Small intestine (tissue), 7 donors: ENCODE results near the gene SPNS2. TPM values are rescaled to one million over a fixed set of nuclear protein-coding genes. Genes with fewer than 3 reads are reported as not detected.

Experiments
- DNase-seq, 2 donors: peaks; one replicate each; pipeline versions ENCODE4 v3.0.0 to v3.0.0-alpha.2; 2013
- FAIRE-seq: peaks from 2 replicates; lab custom pipeline; 2012; peaks lifted over from hg19 to GRCh38; lab: Jason Lieb, UNC
- H3K27ac ChIP-seq, 3 donors: one replicate each; pipeline ENCODE4 v1.5.1; 2013; ENCODE audit warnings: low read length in 2 of 3, mild to moderate bottlenecking in 2 of 3, control low read depth in 1 of 3, inconsistent platforms in 1 of 3, low read depth in 1 of 3, moderate library complexity in 1 of 3
- H3K27me3 ChIP-seq, 3 donors: one replicate each; pipeline ENCODE4 v1.6.1; 2013; ENCODE audit warnings: low read length in 3 of 3, inconsistent platforms in 1 of 3; ENCODE audit not compliant: control insufficient read depth in 3 of 3, insufficient read depth in 3 of 3
- H3K36me3 ChIP-seq, 3 donors: one replicate each; pipeline ENCODE4 v1.6.1; 2013; ENCODE audit warnings: low read length in 3 of 3, inconsistent platforms in 1 of 3, low read depth in 1 of 3, mild to moderate bottlenecking in 1 of 3, moderate library complexity in 1 of 3; ENCODE audit not compliant: control insufficient read depth in 3 of 3, insufficient read depth in 2 of 3
- H3K4me1 ChIP-seq, 3 donors: one replicate each; pipeline ENCODE4 v1.6.1; 2013; ENCODE audit warnings: low read length in 2 of 3, inconsistent platforms in 1 of 3, low read depth in 1 of 3, mild to moderate bottlenecking in 1 of 3, moderate library complexity in 1 of 3; ENCODE audit not compliant: control insufficient read depth in 3 of 3, insufficient read depth in 2 of 3
- H3K4me3 ChIP-seq, 3 donors: one replicate each; pipeline ENCODE4 v1.5.1; 2013; ENCODE audit warnings: low read length in 3 of 3, control low read depth in 1 of 3, inconsistent platforms in 1 of 3, low read depth in 1 of 3, mild to moderate bottlenecking in 1 of 3, moderate library complexity in 1 of 3
- H3K9me3 ChIP-seq, 2 donors: one replicate each; pipeline ENCODE4 v1.6.1; 2013; ENCODE audit warnings: low read depth in 1 of 2, low read length in 1 of 2; ENCODE audit not compliant: control insufficient read depth in 2 of 2, insufficient read depth in 1 of 2
- WGBS, 3 donors: extraction: QIAGEN DNeasy Blood & Tissue Kit; methylation state at CpG; one replicate each; pipeline ENCODE4 v1.1.7; 2013; 5-methylcytosine and 5-hydroxymethylcytosine counted together
- polyA plus RNA-seq, 4 donors: library from polyadenylated mRNA; stranded (reverse) in 3 of 4; unstranded in 1 of 4; fragments of 200-250 nt in 3 of 4; fragments of 120-200 nt in 1 of 4; gene quantifications; one replicate each; pipeline versions ENCODE4 v1.2.1 to v1.2.3, GENCODE V29; 2013
- donor health status: healthy with polysubstance abuse.
- donor health status: control.
- donor health status: control.
- donor health status: Bipolar disorder and iron deficiency.
- donor health status: healthy.

SPNS2 gene
- polyA plus RNA-seq, 4 donors = 6.3 to 37.3 (median 22.3) TPM

GRCh38 chr17:4527566-4528125 lies 29.0 kb downstream of the SPNS2 start:
- H3K27ac ChIP-seq = peak overlapping the region in 1 of 3 donors; percentile 46
- no peaks in the 10 kb centered on the region for H3K4me1 ChIP-seq
- H3K9me3 ChIP-seq = no peaks in the 10 kb centered on the region
- no peaks in the 10 kb centered on the region for H3K27me3 ChIP-seq
- WGBS, 3 donors = 72 to 86% (median 83%) methylated on average over 12 of the region's 12 CpGs
- peaks cover 0 to 50% (median 0%) of the 10 kb centered on the region in 3 donors for H3K36me3 ChIP-seq
- no peak overlapping the region for H3K4me3 ChIP-seq
- DNase-seq (no peak), FAIRE-seq (no peak)

DNA sequence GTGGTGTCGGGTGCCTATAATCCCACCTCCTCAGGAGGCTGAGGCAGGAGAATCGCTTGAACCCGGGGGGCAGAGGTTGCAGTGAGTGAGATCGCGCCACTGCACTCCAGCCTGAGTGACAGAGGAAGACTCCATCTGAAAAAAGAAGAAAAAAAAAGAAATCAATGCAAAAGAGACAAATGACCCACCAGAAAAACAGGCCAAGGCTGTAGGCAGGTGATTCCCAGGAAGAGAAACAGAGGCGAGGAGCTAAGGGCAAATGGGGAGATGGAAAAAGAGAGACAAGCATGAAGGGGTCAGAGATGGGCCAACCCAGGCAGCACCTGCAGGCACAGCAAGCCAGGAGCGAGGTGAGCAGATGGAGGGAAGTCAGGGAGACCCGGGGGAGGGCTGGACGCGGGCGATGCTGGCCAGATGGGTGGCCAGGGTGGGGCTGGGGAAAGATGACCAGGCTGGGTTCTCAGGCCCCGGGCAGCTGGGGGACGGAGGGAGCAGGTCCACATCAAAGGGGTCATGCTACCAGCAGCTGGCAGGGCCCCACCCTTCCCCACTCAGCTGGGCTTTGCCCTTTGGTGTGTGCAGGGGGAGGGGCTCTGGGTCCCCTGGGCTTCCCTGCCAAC lies 31.0 kb downstream of the SPNS2 start:
- H3K9me3 ChIP-seq = no peaks in the 10 kb centered on the region
- FAIRE-seq (no peak), DNase-seq (no peak)
- no peaks in the 10 kb centered on the region for H3K27me3 ChIP-seq
- H3K4me3 ChIP-seq = no peak overlapping the region
- H3K4me1 ChIP-seq = peaks cover 0 to 10% (median 0%) of the 10 kb centered on the region in 3 donors
- peak overlapping the region in 1 of 3 donors; percentile 73 for H3K27ac ChIP-seq
- 76 to 86% (median 80%) methylated on average over 10 to 13 of the region's 13 CpGs for WGBS, 3 donors
- H3K36me3 ChIP-seq = peaks cover 0 to 65% (median 0%) of the 10 kb centered on the region in 3 donors

DNA sequence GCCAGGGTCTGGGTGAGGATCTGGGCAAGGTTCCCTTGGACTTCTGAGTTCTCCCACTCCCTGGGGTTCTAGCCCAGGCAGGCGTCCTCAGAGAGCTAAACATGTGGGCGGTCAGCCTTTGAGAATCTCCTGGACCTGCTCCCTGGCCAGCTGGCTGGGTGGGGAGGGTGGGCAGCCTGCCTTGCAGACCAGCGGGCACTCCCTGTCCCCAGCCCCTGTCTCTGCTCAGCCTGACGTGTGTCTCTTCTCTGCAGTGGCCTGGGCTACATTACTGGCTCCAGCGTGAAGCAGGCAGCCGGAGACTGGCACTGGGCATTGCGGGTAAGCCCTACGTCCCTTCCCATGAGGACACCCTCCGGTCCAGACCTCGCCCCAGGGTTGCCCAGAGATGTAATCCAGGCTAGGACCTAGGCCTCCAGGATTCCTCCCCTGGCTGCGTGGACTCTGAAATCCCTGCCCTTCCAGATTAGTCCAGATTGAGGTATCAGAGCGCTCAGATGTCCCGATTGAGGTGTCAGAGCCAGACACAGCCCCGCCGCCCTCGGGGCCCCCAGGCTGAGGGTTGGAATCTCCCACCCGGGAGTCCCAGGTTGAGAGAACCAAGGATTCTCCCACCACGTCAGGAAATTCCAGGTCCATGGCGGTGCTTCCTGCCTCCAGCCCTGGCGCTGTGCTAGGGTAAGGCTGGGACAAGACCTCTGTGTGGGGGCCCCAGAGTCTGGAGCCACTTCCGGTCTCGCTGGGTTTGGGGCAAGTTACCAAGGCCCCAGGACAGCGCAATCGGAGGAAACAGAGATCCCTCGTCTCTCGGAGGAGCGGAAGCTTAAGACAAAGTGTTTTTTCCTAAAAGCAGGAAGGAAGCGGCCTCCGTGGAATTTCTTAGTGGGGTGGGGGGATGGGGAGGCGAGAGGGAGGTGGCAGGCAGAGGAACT lies 32.4 kb downstream of the SPNS2 start:
- Histone ChIP-seq H3K27ac (peak overlapping the region in 1 of 3 donors; percentile 73), H3K9me3 (no peaks in the 10 kb centered on the region), H3K4me1 (peaks cover 0 to 16% (median 0%) of the 10 kb centered on the region in 3 donors), H3K36me3 (peaks cover 0 to 62% (median 0%) of the 10 kb centered on the region in 3 donors), H3K4me3 (no peak overlapping the region), H3K27me3 (no peaks in the 10 kb centered on the region)
- FAIRE-seq (no peak), DNase-seq (no peak)
- 73 to 89% (median 84%) methylated on average over 30 of the region's 30 CpGs for WGBS, 3 donors

DNA sequence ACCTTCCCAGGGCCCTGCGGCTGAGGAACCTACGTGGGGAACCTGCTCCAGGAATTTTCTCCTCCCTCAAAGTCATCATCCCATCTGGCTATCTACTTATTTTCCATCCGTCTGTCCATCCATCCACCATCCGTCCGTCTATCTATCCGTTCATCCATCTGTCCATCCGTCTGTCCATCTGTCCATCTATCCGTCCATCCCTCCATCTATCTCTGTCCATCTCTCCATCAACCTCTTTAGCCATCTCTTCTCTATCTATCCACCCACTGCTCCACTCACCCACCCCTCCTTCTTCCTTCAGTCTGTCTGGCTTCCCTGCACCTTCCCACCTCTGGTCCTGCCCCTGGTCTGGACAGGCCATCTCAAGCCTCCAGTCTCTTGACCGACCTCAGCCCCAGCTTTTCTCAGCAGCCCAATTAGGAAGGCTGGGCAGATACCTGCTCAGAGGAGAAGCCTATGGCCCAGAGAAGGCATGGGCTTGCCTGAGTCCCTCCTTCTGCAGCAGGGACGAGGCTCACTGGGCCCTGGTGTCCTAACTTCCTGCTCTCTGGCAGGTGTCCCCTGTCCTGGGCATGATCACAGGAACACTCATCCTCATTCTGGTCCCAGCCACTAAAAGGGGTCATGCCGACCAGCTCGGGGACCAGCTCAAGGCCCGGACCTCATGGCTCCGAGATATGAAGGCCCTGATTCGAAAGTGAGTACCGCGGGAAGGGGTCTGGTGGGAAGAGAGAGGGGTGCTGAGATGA lies 33.5 kb downstream of the SPNS2 start:
- Histone ChIP-seq H3K27me3 (no peaks in the 10 kb centered on the region), H3K9me3 (no peaks in the 10 kb centered on the region), H3K4me3 (no peak overlapping the region), H3K27ac (peak overlapping the region in 1 of 3 donors; percentile 30), H3K4me1 (peaks cover 0 to 26% (median 0%) of the 10 kb centered on the region in 3 donors), H3K36me3 (peaks cover 0 to 72% (median 0%) of the 10 kb centered on the region in 3 donors)
- WGBS, 3 donors = 88 to 92% (median 91%) methylated on average over 17 of the region's 17 CpGs
- no peak for FAIRE-seq
- no peak for DNase-seq

- H3K4me1 ChIP-seq = peaks cover 0 to 29% (median 0%) of the 10 kb centered on the region in 3 donors
- 86 to 88% (median 88%) methylated on average over 33 of the region's 33 CpGs for WGBS, 3 donors
- FAIRE-seq = no peak
- peak overlapping the region in 1 of 3 donors; percentile 42 for H3K27ac ChIP-seq
- peaks cover 0 to 80% (median 0%) of the 10 kb centered on the region in 3 donors for H3K36me3 ChIP-seq
- no peak for DNase-seq
- no peaks in the 10 kb centered on the region for H3K27me3 ChIP-seq
- H3K9me3 ChIP-seq = no peaks in the 10 kb centered on the region
- H3K4me3 ChIP-seq = no peak overlapping the region
Observed at GRCh38 chr17:4532860-4533522, 34.3 kb downstream of the SPNS2 start.

DNA sequence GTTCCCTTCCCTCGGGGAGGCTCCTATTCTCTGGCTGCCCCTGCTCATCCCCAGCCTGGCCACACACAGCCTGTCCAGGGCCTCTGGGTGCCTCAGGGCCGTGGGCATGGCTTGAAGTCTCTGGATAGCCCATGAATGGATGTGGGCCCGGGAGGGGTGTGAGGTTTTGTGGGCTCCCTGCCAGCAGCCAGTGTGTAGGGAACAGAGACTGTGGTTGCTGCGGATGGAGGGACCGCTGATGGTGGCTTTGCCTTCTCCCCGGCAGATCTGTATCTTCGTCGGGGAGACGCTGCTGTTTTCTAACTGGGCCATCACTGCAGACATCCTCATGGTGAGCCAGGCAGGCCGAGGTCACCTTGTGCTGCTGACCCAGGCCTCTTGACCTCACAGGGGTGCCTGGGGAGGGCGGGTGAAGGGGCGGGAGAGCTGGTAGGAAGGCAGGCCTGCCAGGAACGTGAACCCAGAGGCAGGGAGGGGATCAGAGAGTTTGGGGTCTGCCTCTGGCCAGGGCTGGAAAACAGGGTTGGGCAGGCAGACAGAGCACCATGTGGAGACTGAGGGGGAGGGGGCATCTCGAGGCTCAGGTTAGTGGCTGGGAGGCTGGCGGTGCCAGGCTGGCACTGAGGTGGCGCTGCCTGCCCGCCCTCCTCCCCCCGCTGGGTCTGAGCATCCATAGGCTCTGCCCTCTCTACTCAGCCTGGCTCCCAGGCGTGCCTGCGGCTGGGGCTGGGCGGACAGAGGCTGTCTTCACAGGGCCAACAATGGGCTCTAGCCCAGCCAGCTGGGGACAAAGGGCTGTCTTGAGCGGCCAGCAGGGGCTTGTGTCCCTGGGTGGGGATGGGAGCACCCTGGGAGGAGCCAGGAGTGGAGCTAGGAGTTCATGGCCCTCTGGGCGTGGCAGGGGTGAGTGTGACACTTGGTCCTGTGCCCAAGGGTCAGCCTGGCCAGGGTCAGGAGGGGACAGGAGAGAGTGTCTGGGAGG lies 35.1 kb downstream of the SPNS2 start:
- peaks cover 0 to 29% (median 0%) of the 10 kb centered on the region in 3 donors for H3K4me1 ChIP-seq
- WGBS, 3 donors = 55 to 64% (median 59%) methylated on average over 21 to 23 of the region's 23 CpGs

DNA sequence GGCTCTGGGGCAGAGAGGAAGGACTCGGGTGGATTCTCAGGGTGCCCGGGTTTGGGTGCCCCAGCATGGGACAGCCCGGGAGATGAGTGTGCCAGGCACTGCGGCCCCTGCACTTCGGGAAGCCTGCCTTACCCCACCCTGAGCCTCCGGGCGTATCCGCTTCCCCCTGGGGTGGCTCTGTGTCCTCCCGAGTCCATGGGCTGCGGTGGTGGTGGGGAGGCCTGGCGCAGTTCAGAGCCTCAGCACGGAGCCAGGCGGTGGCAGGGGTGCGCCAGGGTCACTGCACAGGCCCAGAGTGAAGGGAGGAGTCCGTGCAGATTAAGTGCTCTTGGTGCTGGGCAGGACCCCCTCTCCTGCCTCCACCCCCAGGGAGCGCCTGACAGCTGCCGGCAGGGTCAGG lies 35.8 kb downstream of the SPNS2 start:
- H3K4me1 ChIP-seq = peaks cover 0 to 29% (median 0%) of the 10 kb centered on the region in 3 donors
- 67 to 73% (median 72%) methylated on average over 15 to 17 of the region's 17 CpGs for WGBS, 3 donors
- peak overlapping the region in 1 of 3 donors; percentile 66 for H3K27ac ChIP-seq
- FAIRE-seq (no peak), DNase-seq (no peak)
- H3K9me3 ChIP-seq = no peaks in the 10 kb centered on the region
- H3K36me3 ChIP-seq = peaks cover 0 to 90% (median 4%) of the 10 kb centered on the region in 3 donors
- no peaks in the 10 kb centered on the region for H3K27me3 ChIP-seq
- H3K4me3 ChIP-seq = no peak overlapping the region

More for the DNA sequence above, 35.1 kb downstream of the SPNS2 start:
- Histone ChIP-seq H3K27ac (peak overlapping the region in 1 of 3 donors; percentile 66), H3K9me3 (no peaks in the 10 kb centered on the region), H3K4me3 (no peak overlapping the region), H3K36me3 (peaks cover 0 to 83% (median 2%) of the 10 kb centered on the region in 3 donors), H3K27me3 (no peaks in the 10 kb centered on the region)
- FAIRE-seq = no peak
- peak in 1 of 2 donors; percentile 51 for DNase-seq
